Left ventricle myocardium inferior (tissue), 1 donor: ENCODE measurements around the gene TNFRSF8. TPM values are rescaled to one million over a fixed set of nuclear protein-coding genes. Genes with fewer than 3 reads are reported as not detected.

Experiments used
- DNase-seq: peaks from one replicate; pipeline ENCODE4 v3.0.0-alpha.2; 2020
- H3K27ac ChIP-seq: fragments of 200-600 bp; replicated peaks from 2 replicates; pipeline ENCODE4 v1.8.0; 2021
- H3K27me3 ChIP-seq: fragments of 200-600 bp; 2 replicates; pipeline ENCODE4 v1.8.0; 2021; ENCODE audit warnings: low read depth
- H3K36me3 ChIP-seq: fragments of 200-600 bp; 2 replicates; pipeline ENCODE4 v1.8.0; 2021
- H3K4me1 ChIP-seq: fragments of 200-600 bp; 2 replicates; pipeline ENCODE4 v1.8.0; 2021
- H3K4me3 ChIP-seq: fragments of 200-600 bp; 2 replicates; pipeline ENCODE4 v1.8.0; 2021; ENCODE audit warnings: mild to moderate bottlenecking, moderate library complexity
- H3K9me3 ChIP-seq: fragments of 200-600 bp; replicated peaks from 2 replicates; pipeline ENCODE4 v1.8.0; 2021
- intact Hi-C: fragments of 100-400 bp; cut with micrococcal nuclease; formaldehyde crosslinking; loops from one replicate; pipeline ENCODE4 v1.11.0; 2022
- total RNA-seq: library from RNA; stranded (reverse); fragmentation: NEBNext Ultra II Directional; extraction: Animal tissue kit (Norgen Biotek cat#: 25700); gene quantifications from one replicate; pipeline ENCODE4 v1.2.1, GENCODE V29; 2021
- TF ChIP-seq, protein P1 (sequence below): fragments of 200-600 bp; IDR thresholded peaks from 2 replicates; pipeline ENCODE4 v1.8.0; 2021; ENCODE audit warnings: antibody characterized with exemption, mild to moderate bottlenecking, borderline replicate concordance
- donor health status: DM: no; HTN: yes; CAD: no; lungs with severe emphysema.

Gene TNFRSF8
- total RNA-seq, 1 donor from 2014 or later: 0.82 TPM

DNA sequence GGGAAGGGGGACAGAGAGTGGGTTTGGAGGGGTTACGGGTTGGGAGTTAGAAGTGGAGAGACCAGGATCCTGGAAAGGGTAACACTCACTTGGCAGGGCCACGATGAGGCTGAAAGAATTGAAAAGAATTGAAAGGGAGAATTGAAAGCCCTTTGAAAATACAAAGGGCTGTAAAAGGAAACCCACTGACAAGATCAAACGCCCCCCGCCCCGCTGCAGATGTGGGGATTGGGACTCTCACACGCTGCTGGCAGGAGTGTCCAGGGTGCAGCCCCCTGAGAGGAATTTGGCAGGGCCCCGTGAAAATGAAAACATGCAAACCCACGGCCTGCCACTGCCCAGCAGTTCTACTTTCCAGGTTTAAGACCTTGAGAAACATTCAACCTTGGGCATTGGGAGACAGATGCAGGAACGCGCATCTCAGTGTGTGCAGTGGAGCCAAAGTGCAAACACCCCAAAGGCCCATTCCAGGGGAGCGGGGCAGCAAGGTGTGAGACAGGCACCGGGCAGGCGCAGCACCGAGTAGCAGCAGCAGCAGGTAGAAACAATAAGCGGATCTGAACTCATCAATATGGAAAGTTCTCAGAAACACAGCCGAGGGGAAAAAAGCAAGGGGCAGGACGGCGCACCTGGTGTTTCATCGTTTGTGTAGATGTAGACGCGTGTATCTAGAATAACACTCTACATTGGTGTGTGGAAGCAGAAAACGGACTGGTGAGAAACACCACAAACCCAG, 95.4 kb downstream of the TNFRSF8 start:
- DNase-seq: no peak

GRCh38 chr1:12159816-12160215, 96.7 kb downstream of the TNFRSF8 start:
- Histone ChIP-seq H3K27me3 (no peaks in the 10 kb centered on the region), H3K4me3 (no peak overlapping the region), H3K27ac (no peak overlapping the region), H3K36me3 (no peaks in the 10 kb centered on the region), H3K4me1 (peaks cover 32% of the 10 kb centered on the region), H3K9me3 (no peaks in the 10 kb centered on the region)
- intact Hi-C loops: no loop called here
- no peak for DNase-seq
- TF ChIP-seq, protein P1, sequence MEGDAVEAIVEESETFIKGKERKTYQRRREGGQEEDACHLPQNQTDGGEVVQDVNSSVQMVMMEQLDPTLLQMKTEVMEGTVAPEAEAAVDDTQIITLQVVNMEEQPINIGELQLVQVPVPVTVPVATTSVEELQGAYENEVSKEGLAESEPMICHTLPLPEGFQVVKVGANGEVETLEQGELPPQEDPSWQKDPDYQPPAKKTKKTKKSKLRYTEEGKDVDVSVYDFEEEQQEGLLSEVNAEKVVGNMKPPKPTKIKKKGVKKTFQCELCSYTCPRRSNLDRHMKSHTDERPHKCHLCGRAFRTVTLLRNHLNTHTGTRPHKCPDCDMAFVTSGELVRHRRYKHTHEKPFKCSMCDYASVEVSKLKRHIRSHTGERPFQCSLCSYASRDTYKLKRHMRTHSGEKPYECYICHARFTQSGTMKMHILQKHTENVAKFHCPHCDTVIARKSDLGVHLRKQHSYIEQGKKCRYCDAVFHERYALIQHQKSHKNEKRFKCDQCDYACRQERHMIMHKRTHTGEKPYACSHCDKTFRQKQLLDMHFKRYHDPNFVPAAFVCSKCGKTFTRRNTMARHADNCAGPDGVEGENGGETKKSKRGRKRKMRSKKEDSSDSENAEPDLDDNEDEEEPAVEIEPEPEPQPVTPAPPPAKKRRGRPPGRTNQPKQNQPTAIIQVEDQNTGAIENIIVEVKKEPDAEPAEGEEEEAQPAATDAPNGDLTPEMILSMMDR: no peak

More for the DNA sequence above, 95.4 kb downstream of the TNFRSF8 start:
- no peaks in the 10 kb centered on the region for H3K9me3 ChIP-seq
- no peaks in the 10 kb centered on the region for H3K27me3 ChIP-seq
- intact Hi-C loops: no loop called here
- H3K27ac ChIP-seq: no peak overlapping the region
- H3K36me3 ChIP-seq: no peaks in the 10 kb centered on the region
- H3K4me1 ChIP-seq: peaks cover 35% of the 10 kb centered on the region
- H3K4me3 ChIP-seq: no peak overlapping the region
- TF ChIP-seq, protein P1: no peak

DNA sequence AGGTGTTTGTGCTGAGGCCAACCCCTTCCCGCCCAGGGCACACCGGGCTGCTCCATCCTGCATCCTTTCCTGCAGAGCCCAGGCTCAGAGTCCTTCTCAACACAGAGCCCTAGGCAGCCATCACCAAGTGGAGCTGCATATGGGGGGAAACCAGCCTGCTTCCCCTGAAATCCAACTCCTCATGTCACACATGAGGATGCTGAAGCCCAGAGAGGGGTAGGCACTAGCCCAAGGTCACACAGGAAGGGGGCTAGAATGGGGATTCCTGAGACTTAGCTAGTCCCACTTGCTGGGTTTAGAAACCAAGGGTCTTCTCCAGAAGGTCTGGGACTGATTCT, 98.2 kb downstream of the TNFRSF8 start:
- DNase-seq: no peak
- intact Hi-C loops: no loop called here
- no peaks in the 10 kb centered on the region for H3K9me3 ChIP-seq
- H3K4me3 ChIP-seq: no peak overlapping the region
- peaks cover under 1% of the 10 kb centered on the region for H3K27me3 ChIP-seq
- no peaks in the 10 kb centered on the region for H3K36me3 ChIP-seq
- TF ChIP-seq, protein P1: no peak
- peak overlapping the region; percentile 84 for H3K27ac ChIP-seq
- H3K4me1 ChIP-seq: peaks cover 32% of the 10 kb centered on the region

DNA sequence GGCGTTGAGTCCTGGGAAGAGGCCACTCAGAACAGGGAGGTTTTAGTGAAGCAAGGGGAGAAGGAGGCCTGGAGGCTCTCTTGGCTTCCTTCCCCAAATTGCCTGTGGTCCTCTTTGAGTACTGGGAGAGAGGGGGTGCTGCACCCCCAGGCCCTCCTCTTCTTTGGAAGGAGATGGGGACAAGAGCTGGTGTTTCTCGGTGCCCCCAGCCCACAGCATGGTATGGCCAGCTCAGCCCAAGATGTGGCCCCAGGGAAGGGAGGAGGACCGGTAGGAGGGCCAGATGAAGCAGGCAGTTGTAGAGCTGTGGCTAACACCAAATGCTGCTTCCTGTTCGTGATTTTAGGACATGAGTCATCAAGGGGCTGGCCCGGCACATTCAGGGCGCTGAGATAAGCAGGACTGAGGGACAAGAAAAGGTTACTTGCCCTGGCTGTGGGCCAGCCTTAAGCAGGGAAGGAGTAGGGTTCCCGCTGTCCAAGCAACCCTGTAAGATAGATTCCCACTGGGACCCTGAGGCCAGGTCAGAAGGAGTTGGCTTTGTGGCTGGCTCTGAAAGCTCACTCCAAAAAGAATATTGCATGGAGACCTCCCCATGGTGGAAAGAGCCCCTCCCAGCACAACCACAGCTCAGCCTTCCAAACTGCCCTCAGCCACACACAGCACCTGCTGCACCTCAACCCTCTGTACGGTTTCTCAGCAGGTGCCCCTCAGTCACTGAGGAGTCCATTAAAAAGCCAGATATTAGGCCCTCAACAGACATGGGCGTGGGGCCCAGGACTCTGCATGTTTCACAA, 98.8 kb downstream of the TNFRSF8 start:
- Histone ChIP-seq H3K9me3 (no peaks in the 10 kb centered on the region), H3K27me3 (peaks cover 6% of the 10 kb centered on the region), H3K4me3 (no peak overlapping the region), H3K4me1 (peaks cover 38% of the 10 kb centered on the region), H3K36me3 (no peaks in the 10 kb centered on the region), H3K27ac (peak overlapping the region; percentile 84)
- intact Hi-C loops: no loop called here
- TF ChIP-seq, protein P1: no peak
- DNase-seq: peak; percentile 92

GRCh38 chr1:12162459-12163137, 99.5 kb downstream of the TNFRSF8 start:
- DNase-seq: no peak
- H3K9me3 ChIP-seq: no peaks in the 10 kb centered on the region
- H3K27me3 ChIP-seq: peaks cover 14% of the 10 kb centered on the region
- H3K36me3 ChIP-seq: no peaks in the 10 kb centered on the region
- intact Hi-C loops: no loop called here
- H3K4me3 ChIP-seq: no peak overlapping the region
- peak overlapping the region; percentile 84 for H3K27ac ChIP-seq
- TF ChIP-seq, protein P1: no peak
- H3K4me1 ChIP-seq: peaks cover 45% of the 10 kb centered on the region
